CD4-positive, alpha-beta T cell treated with Interleukin-4 for 1 hour (primary cell): Measurements from ENCODE around the gene PCDHB11.
"Not testable (repeated sequence)": the region's sequence is repeated elsewhere in the genome, so short reads cannot be mapped to it uniquely, and the experiment has no call there.

Experiments used
- DNase-seq, 2 donors: peaks; one replicate each; pipeline ENCODE4 v3.0.0-alpha.2; 2020 to 2022

Gene PCDHB11

GRCh38 chr5:141199359-141200235, at the start of gene PCDHB11:
TSS of gene PCDHB11 (plus strand) at chr5:141199627. CDS start at chr5:141199775, 148 bp downstream.
- no peak for DNase-seq

- DNase-seq, result no peak
Observed at GRCh38 chr5:141149812-141150211, 49.6 kb upstream of the PCDHB11 start, which contains the start of gene PCDHB6. TSS of gene PCDHB6 (plus strand) at chr5:141150057. CDS start at chr5:141150258, 201 bp downstream.

- DNase-seq, result no peak
Observed at GRCh38 chr5:141150224-141150992, 49.0 kb upstream of the PCDHB11 start.

- DNase-seq, result no peak
Observed at GRCh38 chr5:141150993-141151325, 48.5 kb upstream of the PCDHB11 start.

- DNase-seq, result not testable (repeated sequence)
Observed at GRCh38 chr5:141151632-141152031, 47.8 kb upstream of the PCDHB11 start.

- not testable (repeated sequence) for DNase-seq
Observed at GRCh38 chr5:141152096-141152495, 47.3 kb upstream of the PCDHB11 start.

- DNase-seq, result no peak
Observed at GRCh38 chr5:141155540-141156374, 43.7 kb upstream of the PCDHB11 start.

- DNase-seq, result not testable (repeated sequence)
Observed at GRCh38 chr5:141157356-141157755, 42.1 kb upstream of the PCDHB11 start.

- not testable (repeated sequence) for DNase-seq
Observed at GRCh38 chr5:141157901-141158300, 41.5 kb upstream of the PCDHB11 start.

GRCh38 chr5:141172381-141173204, 26.8 kb upstream of the PCDHB11 start, which contains the start of gene PCDHB7:
TSS of gene PCDHB7 (plus strand) at chr5:141172644. CDS start at chr5:141172836, 192 bp downstream.
- DNase-seq, result peak in 1 of 2 donors; percentile 18

- DNase-seq, result not testable (repeated sequence)
Observed at GRCh38 chr5:141174291-141175104, 24.9 kb upstream of the PCDHB11 start.

- no peak for DNase-seq
Observed at GRCh38 chr5:141175933-141176332, 23.5 kb upstream of the PCDHB11 start.

- DNase-seq, result not testable (repeated sequence)
Observed at GRCh38 chr5:141177577-141178191, 21.7 kb upstream of the PCDHB11 start, which contains the start of gene PCDHB8. TSS of gene PCDHB8 (plus strand) at chr5:141177790. CDS start at chr5:141178035, 245 bp downstream.

GRCh38 chr5:141179371-141179770, 20.1 kb upstream of the PCDHB11 start:
- DNase-seq, result not testable (repeated sequence)

GRCh38 chr5:141179876-141180275, 19.6 kb upstream of the PCDHB11 start:
- DNase-seq, result not testable (repeated sequence)

GRCh38 chr5:141180313-141180712, 19.1 kb upstream of the PCDHB11 start:
- DNase-seq, result no peak

GRCh38 chr5:141182248-141182647, 17.2 kb upstream of the PCDHB11 start, which contains the start of gene PCDHB16:
TSS of gene PCDHB16 (plus strand) at chr5:141182387. CDS start at chr5:141182560, 173 bp downstream.
- DNase-seq, result no peak

GRCh38 chr5:141184117-141184855, 15.1 kb upstream of the PCDHB11 start:
- DNase-seq, result not testable (repeated sequence)

GRCh38 chr5:141186897-141187512, 12.4 kb upstream of the PCDHB11 start, which contains the start of gene PCDHB9:
TSS of gene PCDHB9 (plus strand) at chr5:141187161. CDS start at chr5:141187319, 158 bp downstream.
- peak in 1 of 2 donors; percentile 36 for DNase-seq
